Motor neuron (in vitro differentiated cells): ENCODE results near the gene MIEF2. TPM values are rescaled to one million over a fixed set of nuclear protein-coding genes. Genes with fewer than 3 reads are reported as not detected.

Experiments
- total RNA-seq, 8 experiments: library from RNA; unstranded; fragments of 300-600 nt; gene quantifications; 2 replicates each; pipeline versions ENCODE4 v1.2.3 to v1.2.4, GENCODE V29; 2022

The MIEF2 gene
- total RNA-seq, 8 experiments from 2014 or later = 5.9 to 19.1 (median 13.0) TPM

Other genes starting within 250 kb of the MIEF2 start
- 10 to 100 TPM; 12.7 to 38.9 (median 23.2) TPM for gene ATPAF2, start 221.5 kb upstream of the MIEF2 start, total RNA-seq
- 10 to 100 TPM in 3 of 8 experiments, 1 to 10 TPM in 5; 6.0 to 13.0 (median 8.2) TPM for gene GID4, start 221.3 kb upstream of the MIEF2 start, total RNA-seq
- gene DRG2, start 172.7 kb upstream of the MIEF2 start, total RNA-seq = 10 to 100 TPM; 16.8 to 40.1 (median 25.8) TPM
- 1 to 10 TPM in 5 of 8 experiments, under 1 TPM in 3; 0.14 to 4.9 (median 1.2) TPM for gene MYO15A, start 151.9 kb upstream of the MIEF2 start, total RNA-seq
- 100 to 1,000 TPM in 2 of 8 experiments, 10 to 100 TPM in 6; 60.4 to 140 (median 79.8) TPM for gene ALKBH5, start 76.8 kb upstream of the MIEF2 start, total RNA-seq
- gene LLGL1, start 35.0 kb upstream of the MIEF2 start, total RNA-seq = 10 to 100 TPM; 13.9 to 41.7 (median 23.3) TPM
- 100 to 1,000 TPM in 5 of 8 experiments, 10 to 100 TPM in 3; 62.9 to 150 (median 109) TPM for gene FLII, start 1.9 kb upstream of the MIEF2 start, total RNA-seq
- gene TOP3A, start 54.3 kb downstream of the MIEF2 start, total RNA-seq = 10 to 100 TPM; 21.6 to 52.6 (median 28.4) TPM
- 10 to 100 TPM in 4 of 8 experiments, 1 to 10 TPM in 4; 6.1 to 16.4 (median 11.5) TPM for gene SMCR8, start 54.6 kb downstream of the MIEF2 start, total RNA-seq
- 10 to 100 TPM in 3 of 8 experiments, 1 to 10 TPM in 5; 1.6 to 22.1 (median 3.5) TPM for gene SHMT1, start 102.9 kb downstream of the MIEF2 start, total RNA-seq
- gene EVPLL, start 117.1 kb downstream of the MIEF2 start, total RNA-seq = under 1 TPM in 1 of 8 experiments, not detected in 7; 0.25 TPM
- under 1 TPM in 6 of 8 experiments, not detected in 2; 0.14 to 0.92 (median 0.47) TPM for gene LGALS9C, start 216.1 kb downstream of the MIEF2 start, total RNA-seq